GM10248 (cell line): ENCODE measurements around the gene NEK9.
A peak's percentile ranks its signal among the peaks of the same experiment; 100 is the strongest.

Experiments
- CTCF ChIA-PET: fragments of 300-600 bp; sonication (Branson Sonifier 250); formaldehyde crosslinking; extraction: SDS; loops from one replicate; lab custom pipeline; 2021; ENCODE audit warnings: antibody characterized with exemption; lab: Yijun Ruan, JAX
- POLR2A ChIA-PET: fragments of 350-650 bp; sonication (Branson Sonifier 250); formaldehyde crosslinking; extraction: SDS; loops from one replicate; lab custom pipeline; 2020; ENCODE audit warnings: antibody characterized with exemption; lab: Yijun Ruan, JAX
- DNase-seq: peaks from one replicate; pipeline ENCODE4 v3.0.0; 2012; ENCODE audit errors: extremely low spot score
- CTCF ChIP-seq: IDR thresholded peaks from 2 replicates; pipeline ENCODE4 v1.5.1; 2012; ENCODE audit warnings: mild to moderate bottlenecking, low read depth; ENCODE audit errors: extremely low read depth, missing control alignments, control extremely low read depth

Gene NEK9

GRCh38 chr14:75126679-75127473 is at the start of gene NEK9:
Gene NEK9 (minus strand): TSS chr14:75127048. CDS start chr14:75126921, 127 bp downstream.
- no peak for TF ChIP-seq CTCF
- POLR2A ChIA-PET, result no interaction called here
- CTCF ChIA-PET, result interaction anchor here (0.7 to 5.5 kb wide), 10 partner anchors 9 to 527 kb away, joined by 3 to 102 read pairs (median 4); no protein-coding TSS in a partner anchor
- peak; percentile 94 for DNase-seq

- CTCF ChIA-PET, result interaction anchor here (1.8 kb wide), 1 partner anchor 19 kb away, joined by 5 read pairs; no protein-coding TSS in a partner anchor
- TF ChIP-seq CTCF, result no peak
- POLR2A ChIA-PET, result no interaction called here
- peak; percentile 85 for DNase-seq
Observed at GRCh38 chr14:75176142-75176820, 49.4 kb upstream of the NEK9 start, which contains the start of gene TMED10. Gene TMED10 (minus strand): TSS chr14:75176612. CDS start chr14:75176579, 33 bp downstream.

GRCh38 chr14:75175677-75176141 is 48.9 kb upstream of the NEK9 start:
- DNase-seq, result no peak

GRCh38 chr14:75174066-75174465 is 47.2 kb upstream of the NEK9 start:
- POLR2A ChIA-PET, result no interaction called here
- no peak for TF ChIP-seq CTCF
- DNase-seq, result no peak
- CTCF ChIA-PET, result interaction anchor here (1.8 kb wide), 1 partner anchor 21 kb away, joined by 5 read pairs; no protein-coding TSS in a partner anchor

More at GRCh38 chr14:75175677-75176141, 48.9 kb upstream of the NEK9 start:
- ChIA-PET POLR2A (interaction anchor here (0.7 kb wide), 1 partner anchor 1940 kb away, joined by 3 read pairs; no protein-coding TSS in a partner anchor), CTCF (interaction anchor here (1.8 kb wide), 1 partner anchor 20 kb away, joined by 5 read pairs; no protein-coding TSS in a partner anchor)
- TF ChIP-seq CTCF, result no peak

GRCh38 chr14:75170772-75171171 is 43.9 kb upstream of the NEK9 start:
- CTCF ChIA-PET, result interaction anchor here (1.4 to 2.5 kb wide), 3 partner anchors 13 to 123 kb away, joined by 3 to 5 read pairs (median 5); no protein-coding TSS in a partner anchor
- POLR2A ChIA-PET, result no interaction called here

More at GRCh38 chr14:75170772-75171171, 43.9 kb upstream of the NEK9 start:
- no peak for TF ChIP-seq CTCF
- DNase-seq, result no peak
